Pancreas (tissue), 10 donors: ENCODE results near the gene SSBP4. TPM values are rescaled to one million over a fixed set of nuclear protein-coding genes. Genes with fewer than 3 reads are reported as not detected.

ENCODE experiments used
- ATAC-seq, 4 donors: fragments of 200-7000 bp; cut with Tn5 transposase; one replicate each; pipeline versions ENCODE4 v1.8.0 to v1.9.1; 2020; ENCODE audit warnings: mild to moderate bottlenecking in 4 of 4, moderate library complexity in 4 of 4
- DNase-seq, 6 donors: peaks; one replicate each; pipeline ENCODE4 v3.0.0-alpha.2; 2020
- FAIRE-seq: peaks from 2 replicates; lab custom pipeline; 2012; peaks lifted over from hg19 to GRCh38; lab: Jason Lieb, UNC
- H3K27ac ChIP-seq, 4 donors: fragments of 200-600 bp; sonication (generic); 1 replicate in 3 of 4; 2 replicates in 1 of 4; pipeline versions ENCODE4 v1.5.0 to v1.8.0; 2020
- H3K27me3 ChIP-seq, 4 donors: fragments of 200-600 bp; one replicate each; pipeline ENCODE4 v1.8.0; 2021
- H3K36me3 ChIP-seq, 3 donors: fragments of 200-600 bp; sonication (generic) in 1 of 3; one replicate each; pipeline versions ENCODE4 v1.5.0 to v1.8.0; 2020 to 2021
- H3K4me1 ChIP-seq, 3 donors: fragments of 200-600 bp; one replicate each; pipeline ENCODE4 v1.8.0; 2021
- H3K4me3 ChIP-seq, 4 donors: fragments of 200-600 bp; sonication (generic) in 2 of 4; one replicate each; pipeline versions ENCODE4 v1.5.0 to v1.8.0; 2020 to 2021
- H3K9me3 ChIP-seq, 4 donors: fragments of 200-600 bp; one replicate each; pipeline ENCODE4 v1.8.0; 2021
- CTCF ChIP-seq, 4 donors: fragments of 200-600 bp; sonication (generic) in 3 of 4; IDR thresholded peaks; one replicate each; pipeline versions ENCODE4 v1.5.0 to v1.8.0; 2021; ENCODE audit warnings: antibody characterized with exemption in 4 of 4
- WGBS, 2 donors: extraction: QIAGEN DNeasy Blood & Tissue Kit; methylation state at CpG; one replicate each; pipeline ENCODE4 v1.1.7; 2013; 5-methylcytosine and 5-hydroxymethylcytosine counted together
- intact Hi-C, 3 donors: fragments of 100-400 bp; cut with DNase I; formaldehyde crosslinking; loops; one replicate each; pipeline versions ENCODE4 v1.11.1 to v1.14.2; 2022
- polyA plus RNA-seq, 2 donors: library from polyadenylated mRNA; stranded (reverse); fragments of 200-250 nt; gene quantifications; one replicate each; pipeline ENCODE4 v1.2.3, GENCODE V29; 2013
- total RNA-seq, 6 donors: library from RNA; stranded (reverse); fragmentation: NEBNext Ultra II Directional in 4 of 6; extraction: Animal tissue kit (Norgen Biotek cat#: 25700) in 4 of 6; gene quantifications; one replicate each; pipeline versions ENCODE4 v1.2.1 to v1.2.4, GENCODE V29; 2021 to 2023
- donor health status: healthy with polysubstance abuse.
- donor health status: DM: no; HTN: no; CAD: no; lungs with moderate emphysema.
- donor health status: DM: no; HTN: no; CAD: no.
- donor health status: control.
- donor health status: control.
- donor health status: Bipolar disorder and iron deficiency.
- donor health status: DM: yes; HTN: yes; CAD: no.
- donor health status: DM: no; HTN: no; CAD: no.
- donor health status: DM: no; HTN: no; CAD: no.
- donor health status: DM: yes; HTN: yes; CAD: no.

Gene SSBP4
- total and polyA plus RNA-seq, 8 donors, result 20.5 to 116 (median 25.8) TPM

GRCh38 chr19:18389726-18390064 is 29.5 kb upstream of the SSBP4 start:
- FAIRE-seq (no peak), DNase-seq (no peak), ATAC-seq (peak in 1 of 4 donors; percentile 0)
- no peak for TF ChIP-seq CTCF (IDR thresholded peaks at IDR 0.05)
- H3K27me3 ChIP-seq, result no peaks in the 10 kb centered on the region
- H3K27ac ChIP-seq, result no peak overlapping the region
- peaks cover 7 to 12% (median 10%) of the 10 kb centered on the region in 3 donors for H3K4me1 ChIP-seq
- H3K4me3 ChIP-seq, result peak overlapping the region in 1 of 4 donors; percentile 86
- no peaks in the 10 kb centered on the region for H3K9me3 ChIP-seq
- H3K36me3 ChIP-seq, result peaks cover 0 to 18% (median 0%) of the 10 kb centered on the region in 3 donors
- intact Hi-C loops, result loop anchor here in 1 of 3 donors (5.0 kb wide), 1 partner anchor 42 kb away; no protein-coding TSS in a partner anchor

DNA sequence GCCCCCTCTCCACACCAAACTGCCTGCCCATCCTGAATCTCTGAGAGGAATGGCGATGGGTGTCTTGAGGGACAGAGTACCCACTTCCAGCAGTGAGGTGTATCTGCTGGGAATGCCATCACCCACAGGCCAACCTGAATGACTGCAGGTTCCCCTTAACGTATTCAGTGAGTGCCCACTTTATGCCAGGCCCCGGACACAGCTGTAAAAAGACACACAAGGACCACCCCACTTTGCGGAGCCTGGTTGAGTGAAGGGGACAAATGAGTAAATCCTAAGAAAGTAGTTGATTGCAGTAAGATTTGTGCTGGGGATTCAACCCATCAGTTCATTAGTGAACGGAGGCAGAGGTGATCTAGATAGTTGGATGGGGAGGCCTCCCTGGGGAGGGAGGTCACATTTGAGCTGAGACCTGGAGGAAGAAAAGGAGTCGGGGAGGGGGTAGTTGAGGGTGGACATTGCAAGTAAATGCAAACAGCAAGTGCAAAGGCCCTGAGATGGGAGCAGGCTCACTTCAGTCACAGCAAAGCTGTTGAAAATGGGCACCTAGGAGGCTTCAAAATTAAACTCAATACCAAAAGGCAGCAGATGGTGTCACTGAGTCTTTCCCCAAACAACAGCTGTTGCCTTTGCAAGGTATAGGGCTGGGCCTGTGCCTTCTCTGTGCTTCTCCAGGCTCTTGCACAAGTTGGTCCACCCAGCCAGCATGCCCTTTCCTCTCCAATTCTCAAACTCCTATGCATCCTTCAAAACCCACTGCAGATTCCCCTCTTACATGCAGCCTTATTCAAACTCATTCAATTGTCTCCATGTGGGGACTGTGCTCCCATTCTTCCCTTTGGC is 28.9 kb upstream of the SSBP4 start:
- peaks cover 0 to 18% (median 0%) of the 10 kb centered on the region in 3 donors for H3K36me3 ChIP-seq
- H3K4me3 ChIP-seq, result no peak overlapping the region
- TF ChIP-seq CTCF (IDR thresholded peaks at IDR 0.05), result no peak
- intact Hi-C loops, result loop anchor here in 1 of 3 donors (5.0 kb wide), 1 partner anchor 43 kb away; no protein-coding TSS in a partner anchor
- H3K4me1 ChIP-seq, result peaks cover 6 to 7% (median 6%) of the 10 kb centered on the region in 3 donors
- FAIRE-seq (no peak), DNase-seq (peak in 1 of 6 donors; percentile 61), ATAC-seq (peak in 2 of 4 donors; percentile 1 to 16)
- no peaks in the 10 kb centered on the region for H3K27me3 ChIP-seq
- WGBS, 2 donors, result 90 to 95% methylated on average over 6 of the region's 6 CpGs
- H3K9me3 ChIP-seq, result no peaks in the 10 kb centered on the region
- no peak overlapping the region for H3K27ac ChIP-seq

- Histone ChIP-seq H3K36me3 (peaks cover 0 to 18% (median 0%) of the 10 kb centered on the region in 3 donors), H3K9me3 (no peaks in the 10 kb centered on the region), H3K4me1 (no peaks in the 10 kb centered on the region), H3K27me3 (no peaks in the 10 kb centered on the region), H3K27ac (no peak overlapping the region), H3K4me3 (no peak overlapping the region)
- ATAC-seq (no peak), FAIRE-seq (no peak), DNase-seq (no peak)
- intact Hi-C loops, result loop anchor here in 1 of 3 donors (5.0 kb wide), 1 partner anchor 44 kb away; no protein-coding TSS in a partner anchor
- 75 to 80% methylated on average over 9 of the region's 9 CpGs for WGBS, 2 donors
- TF ChIP-seq CTCF (IDR thresholded peaks at IDR 0.05), result no peak
Observed at GRCh38 chr19:18391509-18392075, 27.6 kb upstream of the SSBP4 start.

DNA sequence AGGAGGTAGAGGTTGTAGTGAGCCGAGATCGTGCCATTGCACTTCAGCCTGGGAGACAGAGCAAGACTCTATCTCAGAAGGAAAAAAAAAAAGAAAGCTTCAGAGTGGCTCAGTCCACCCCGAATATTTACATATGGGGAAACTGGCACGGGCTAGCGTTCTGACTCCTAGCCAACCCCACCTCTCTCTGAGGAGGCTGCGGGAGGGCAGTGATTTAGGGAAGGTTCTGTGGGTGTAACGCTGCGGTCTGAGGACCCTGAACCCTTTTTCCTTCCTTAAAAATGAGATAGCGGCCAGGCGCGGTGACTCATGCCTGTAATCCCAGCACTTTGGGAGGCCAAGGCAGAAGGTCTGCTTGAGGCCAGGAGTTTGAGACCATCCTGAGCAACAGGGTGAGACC is 26.8 kb upstream of the SSBP4 start:
- Histone ChIP-seq H3K27me3 (no peaks in the 10 kb centered on the region), H3K9me3 (no peaks in the 10 kb centered on the region), H3K4me3 (no peak overlapping the region), H3K27ac (peak overlapping the region in 2 of 4 donors; percentile 3), H3K4me1 (no peaks in the 10 kb centered on the region), H3K36me3 (peaks cover 0 to 18% (median 0%) of the 10 kb centered on the region in 3 donors)
- WGBS, 2 donors, result 52 to 56% methylated on average over 11 of the region's 11 CpGs
- FAIRE-seq (no peak), DNase-seq (no peak), ATAC-seq (peak in 2 of 4 donors; percentile 4 to 43)
- no peak for TF ChIP-seq CTCF (IDR thresholded peaks at IDR 0.05)
- intact Hi-C loops, result loop anchor here in 1 of 3 donors (5.0 kb wide), 1 partner anchor 45 kb away; no protein-coding TSS in a partner anchor
